GM19463 (cell line): Measurements from ENCODE around the gene ATG4C.
"Not testable (repeated sequence)": the region's sequence is repeated elsewhere in the genome, so short reads cannot be mapped to it uniquely, and the experiment has no call there.

Experiments used
- ATAC-seq: cut with Tn5 transposase; IDR thresholded peaks from one replicate; pipeline ENCODE4 v1.9.1; 2021; ENCODE audit warnings: mild to moderate bottlenecking, moderate library complexity; ENCODE audit not compliant: unreplicated experiment

Gene ATG4C

DNA sequence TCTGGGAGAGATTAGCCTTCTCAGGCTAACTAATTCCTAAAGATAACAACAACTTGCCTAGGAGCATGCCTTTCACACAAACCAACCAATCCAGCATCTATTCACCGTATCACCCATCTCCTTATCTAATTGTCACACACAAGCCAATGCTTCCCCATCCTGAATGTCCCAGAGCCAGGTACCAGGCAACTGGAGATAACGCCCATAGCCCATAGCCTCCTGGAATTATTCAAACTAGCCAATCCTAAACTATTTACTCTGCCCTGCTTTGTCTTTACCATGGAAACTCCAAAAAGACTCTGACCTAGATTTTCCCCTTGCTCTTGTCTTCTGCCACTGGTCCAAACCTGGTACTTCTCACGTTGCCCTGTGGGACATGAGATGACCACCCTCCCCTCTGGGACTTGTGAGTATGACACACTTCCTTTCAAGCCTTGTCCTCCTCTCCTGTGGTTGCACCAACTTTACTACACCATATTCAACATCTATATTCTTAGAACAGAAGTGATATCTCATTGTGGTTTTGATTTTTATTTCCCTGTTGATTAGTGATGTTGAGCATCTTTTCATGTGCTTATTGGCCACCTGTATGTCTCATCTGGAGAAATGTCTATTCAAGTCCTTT is 8.8 kb upstream of the ATG4C start:
- ATAC-seq = no peak

DNA sequence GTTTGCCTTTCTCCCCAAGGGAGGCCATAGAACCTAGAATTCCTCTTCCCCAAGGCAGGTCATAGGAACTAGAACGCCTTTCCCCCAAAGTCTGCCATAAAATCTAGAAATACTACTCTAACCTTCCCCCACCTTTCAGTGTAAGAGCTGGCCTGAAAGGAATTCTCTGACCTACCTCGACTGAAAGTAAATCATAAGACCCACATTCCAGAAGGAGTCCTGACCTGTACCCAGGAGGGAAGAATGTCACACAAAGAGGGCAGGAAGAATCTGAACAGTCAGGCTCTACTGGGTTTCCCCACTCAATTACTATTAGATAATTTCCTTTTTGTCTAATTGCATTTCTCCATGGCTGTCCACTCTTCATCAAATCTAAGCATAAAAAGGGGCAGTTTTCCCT is 5.7 kb upstream of the ATG4C start:
- ATAC-seq = no peak

DNA sequence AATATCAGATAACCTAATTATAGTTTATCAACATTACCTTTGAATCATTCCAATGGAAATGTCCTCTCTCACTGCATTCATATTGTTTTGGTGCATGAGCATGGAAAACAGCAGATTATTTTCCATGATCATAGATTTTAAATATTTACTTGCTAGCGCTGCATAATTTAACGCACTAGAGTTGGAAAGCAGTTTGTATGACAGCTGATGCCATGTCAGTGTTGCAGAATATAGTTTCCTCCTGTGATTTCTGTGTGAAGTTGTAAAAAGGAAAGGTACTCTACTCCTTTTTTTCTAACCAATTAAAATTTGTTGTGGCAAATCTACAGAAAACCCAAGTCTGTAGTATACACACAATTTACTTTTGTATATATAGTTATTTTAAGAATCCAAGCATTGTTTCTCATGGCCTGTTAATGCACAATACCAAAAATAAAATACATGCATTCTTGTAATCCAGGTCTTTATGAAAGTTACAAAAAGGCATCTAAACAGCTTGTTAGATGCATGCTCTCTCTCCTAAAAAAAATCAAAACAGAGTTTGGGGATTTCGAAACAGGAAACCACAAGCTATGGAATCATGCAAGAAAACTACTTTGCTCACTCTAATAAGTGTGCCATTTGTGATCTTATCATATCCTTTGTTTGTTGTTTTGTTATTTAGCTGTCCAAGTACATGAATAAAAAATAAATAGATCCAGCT is 1.9 kb upstream of the ATG4C start:
- ATAC-seq = no peak

DNA sequence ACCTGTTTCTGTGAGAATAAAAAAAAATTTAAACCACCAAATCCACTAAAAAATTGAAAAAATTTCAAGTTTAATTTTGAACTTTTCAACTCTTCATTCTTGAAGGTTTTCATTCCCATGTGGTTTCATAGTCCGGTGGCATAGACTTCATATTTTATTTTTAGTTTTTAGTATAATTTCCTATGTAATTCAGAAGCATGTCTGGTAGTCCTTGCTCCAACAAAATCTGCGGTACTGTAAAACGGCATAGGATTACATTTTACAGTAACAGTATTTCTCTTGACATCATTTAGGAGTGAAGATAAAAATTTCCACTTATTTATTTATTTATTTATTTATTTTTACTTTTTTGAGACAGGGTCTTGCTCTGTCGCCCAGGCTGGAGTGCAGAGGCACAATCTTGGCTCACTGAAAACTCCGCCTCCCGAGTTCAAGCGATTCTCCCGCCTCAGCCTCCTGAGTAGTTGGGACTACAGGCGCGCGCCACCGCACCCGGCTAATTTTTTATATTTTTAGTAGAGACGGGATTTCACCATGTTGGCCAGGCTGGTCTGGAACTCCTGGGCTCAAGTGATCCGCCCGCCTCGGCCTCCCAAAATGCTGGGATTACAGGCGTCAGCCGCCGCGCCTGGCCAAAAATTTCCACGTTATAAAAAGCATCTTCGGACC is 1.3 kb upstream of the ATG4C start:
- ATAC-seq = not testable (repeated sequence)

DNA sequence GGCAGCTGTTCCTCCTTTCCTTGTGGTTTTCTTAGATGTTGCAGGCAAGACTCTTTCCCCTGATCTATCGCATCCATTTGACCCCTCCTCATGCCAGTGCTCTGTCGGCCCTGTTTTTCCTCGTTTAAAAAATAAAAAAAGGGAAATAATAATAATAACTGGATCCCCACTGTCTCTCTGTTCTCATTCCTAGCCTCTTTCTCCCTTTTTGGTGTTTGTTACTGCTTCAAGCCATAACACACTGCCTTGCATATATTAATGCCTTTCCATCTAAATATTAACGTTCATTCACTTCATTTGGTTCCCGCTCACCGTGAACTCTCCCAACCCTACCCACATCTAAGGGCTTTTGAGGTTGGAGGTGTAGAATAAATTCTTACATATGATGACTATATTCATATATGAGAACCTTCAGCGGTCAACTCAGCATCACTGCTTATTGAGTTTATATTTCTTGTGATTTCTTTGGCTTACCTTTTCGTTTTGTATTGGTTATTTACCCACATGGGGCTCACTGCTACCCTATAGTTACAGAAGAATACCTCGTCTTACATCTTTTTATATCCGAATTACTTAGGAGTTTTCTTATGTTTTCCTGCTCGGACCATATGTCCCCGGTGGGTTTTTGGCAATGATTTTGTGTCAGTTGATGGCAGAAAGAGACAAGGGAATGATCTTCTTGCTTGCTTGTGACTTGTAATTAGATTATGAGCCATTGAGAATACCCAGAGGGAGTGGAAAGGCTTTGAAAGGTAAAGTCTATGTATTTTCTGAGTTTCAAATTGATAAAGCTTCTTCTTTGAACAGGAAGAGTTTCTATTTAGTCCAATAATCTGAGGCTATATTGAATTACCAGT is 805 bp downstream of the ATG4C start:
- peak; percentile 5 for ATAC-seq

DNA sequence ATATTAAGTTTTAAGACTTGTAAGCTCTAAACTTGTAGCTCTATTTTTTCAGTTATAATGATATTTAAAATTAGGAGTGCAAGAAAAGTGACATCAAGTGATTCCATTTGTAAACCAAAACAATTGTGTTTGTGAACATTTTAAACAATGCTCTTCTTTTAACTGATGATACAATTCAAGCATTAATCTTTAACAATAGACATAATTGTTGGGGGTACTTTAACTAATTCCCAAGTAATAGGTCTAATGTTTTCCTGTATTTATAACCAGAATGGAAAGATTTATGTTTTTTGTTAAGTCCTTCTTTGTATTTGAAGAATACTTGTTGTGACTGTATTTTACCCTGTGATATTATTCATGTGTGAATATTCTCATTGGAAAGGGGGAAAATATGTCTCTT is 6.8 kb downstream of the ATG4C start:
- no peak for ATAC-seq

DNA sequence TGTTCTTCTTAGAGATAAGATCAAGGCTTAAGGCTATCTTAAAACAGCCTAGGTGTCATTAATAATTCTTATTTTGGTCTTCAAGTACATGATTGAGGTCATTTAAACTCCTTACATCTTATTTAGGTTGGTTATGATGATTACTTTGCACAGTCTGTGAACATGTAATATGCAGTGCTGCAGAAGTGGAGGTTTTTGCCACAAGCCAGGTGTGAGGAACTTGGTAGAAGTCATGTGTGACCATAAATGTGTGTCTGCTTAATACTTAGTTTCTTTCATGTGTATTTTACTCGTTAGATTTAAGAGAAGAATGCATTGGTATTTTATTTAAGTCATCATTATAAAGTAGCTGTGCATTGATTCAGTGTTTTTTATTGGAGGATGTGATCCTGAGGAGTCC is 10.1 kb downstream of the ATG4C start:
- ATAC-seq = no peak

DNA sequence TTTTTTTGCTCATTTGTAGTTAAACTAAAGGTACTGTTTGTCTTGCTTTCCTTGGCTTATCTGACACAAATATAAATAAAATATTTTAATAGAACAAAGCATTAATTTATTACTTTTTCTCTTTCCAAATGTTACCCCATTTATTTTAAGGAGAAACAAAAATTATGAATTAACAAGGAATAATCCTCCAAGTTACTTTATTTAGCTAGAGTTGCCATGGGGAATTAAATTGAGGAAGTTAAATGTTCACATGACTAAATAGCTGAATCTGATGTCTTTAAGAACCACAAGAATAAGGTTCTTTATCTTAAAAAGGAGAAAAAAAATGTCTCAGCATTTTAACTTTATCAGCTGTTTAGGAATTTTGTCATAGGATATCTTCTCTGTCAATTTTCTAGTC is 12.3 kb downstream of the ATG4C start:
- no peak for ATAC-seq

DNA sequence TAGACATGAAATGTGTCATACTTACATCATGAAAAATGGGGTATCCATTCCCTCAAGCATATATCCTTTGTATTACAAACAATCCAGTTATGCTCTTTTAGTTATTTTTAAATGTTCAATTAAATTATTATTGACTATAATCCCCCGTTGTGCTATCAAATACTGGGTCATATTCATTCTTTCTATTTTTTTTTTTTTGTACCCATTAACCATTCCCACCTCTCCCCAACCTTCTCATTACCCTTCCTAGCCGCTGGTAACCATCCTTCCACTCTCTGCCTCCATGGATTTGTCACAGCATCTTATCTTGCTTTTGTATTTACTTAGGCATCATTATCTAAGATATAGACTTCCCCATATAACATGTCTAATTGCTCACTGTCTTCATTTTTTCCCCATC is 15.8 kb downstream of the ATG4C start:
- ATAC-seq = no peak

DNA sequence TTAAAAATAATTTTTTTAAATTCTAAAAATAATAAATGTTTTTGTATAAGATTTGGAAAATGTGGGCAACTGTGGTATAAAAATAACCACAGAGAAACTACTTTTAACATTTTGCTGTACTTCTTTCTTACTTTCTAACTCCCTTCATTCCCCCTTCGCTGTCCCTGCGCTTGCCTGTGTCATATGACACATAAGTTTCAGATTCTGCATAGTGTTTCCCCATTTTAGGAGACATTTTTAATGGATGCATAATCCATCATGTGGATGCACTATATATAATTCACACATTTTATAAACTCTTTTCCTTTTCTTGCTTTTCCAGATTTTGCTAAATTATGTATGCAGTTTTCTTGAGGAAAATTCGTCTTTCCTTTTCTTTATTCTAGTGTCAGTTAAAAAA is 16.3 kb downstream of the ATG4C start:
- peak; percentile 34 for ATAC-seq

DNA sequence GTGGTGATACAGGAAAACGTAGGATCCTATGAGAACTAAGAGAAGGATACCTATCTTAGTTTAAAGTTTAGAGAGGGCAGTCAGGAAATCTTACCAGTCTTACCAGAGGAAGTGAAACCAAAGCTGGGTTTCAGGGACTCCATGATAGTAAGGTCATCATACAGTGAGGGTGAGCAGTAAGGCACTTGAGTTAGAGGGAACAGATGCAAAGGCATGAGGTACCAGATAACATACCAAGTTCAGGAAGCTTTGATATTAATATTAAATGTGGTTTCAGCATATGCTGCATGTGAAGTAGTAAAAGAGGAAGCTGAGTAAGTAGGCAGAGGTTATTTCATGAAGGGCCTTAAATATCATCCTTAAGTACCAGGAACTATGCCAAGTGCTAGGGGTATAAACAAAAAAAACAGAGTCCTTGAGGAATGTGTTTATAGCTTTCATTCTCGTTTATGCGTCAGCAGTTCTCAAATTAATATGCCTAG is 16.9 kb downstream of the ATG4C start:
- ATAC-seq = peak; percentile 98

DNA sequence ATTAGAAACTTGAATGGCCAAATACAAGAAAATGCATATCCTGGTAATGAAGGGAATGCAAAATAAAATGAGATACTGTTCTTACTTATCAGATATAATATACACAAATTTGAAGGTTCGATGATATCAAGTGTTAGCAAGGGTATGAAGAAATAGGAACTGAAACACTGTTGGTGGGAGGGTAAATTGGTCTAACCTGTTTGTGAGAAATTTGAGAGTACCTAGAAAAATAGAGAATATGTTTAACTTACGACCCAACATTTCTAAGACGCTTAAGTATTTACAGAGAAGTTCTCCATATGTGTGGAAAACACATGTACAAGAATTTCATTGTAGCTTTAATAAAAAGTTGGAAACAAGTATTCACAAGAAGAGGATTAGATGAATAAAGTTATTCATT is 25.9 kb downstream of the ATG4C start:
- ATAC-seq = peak; percentile 37

DNA sequence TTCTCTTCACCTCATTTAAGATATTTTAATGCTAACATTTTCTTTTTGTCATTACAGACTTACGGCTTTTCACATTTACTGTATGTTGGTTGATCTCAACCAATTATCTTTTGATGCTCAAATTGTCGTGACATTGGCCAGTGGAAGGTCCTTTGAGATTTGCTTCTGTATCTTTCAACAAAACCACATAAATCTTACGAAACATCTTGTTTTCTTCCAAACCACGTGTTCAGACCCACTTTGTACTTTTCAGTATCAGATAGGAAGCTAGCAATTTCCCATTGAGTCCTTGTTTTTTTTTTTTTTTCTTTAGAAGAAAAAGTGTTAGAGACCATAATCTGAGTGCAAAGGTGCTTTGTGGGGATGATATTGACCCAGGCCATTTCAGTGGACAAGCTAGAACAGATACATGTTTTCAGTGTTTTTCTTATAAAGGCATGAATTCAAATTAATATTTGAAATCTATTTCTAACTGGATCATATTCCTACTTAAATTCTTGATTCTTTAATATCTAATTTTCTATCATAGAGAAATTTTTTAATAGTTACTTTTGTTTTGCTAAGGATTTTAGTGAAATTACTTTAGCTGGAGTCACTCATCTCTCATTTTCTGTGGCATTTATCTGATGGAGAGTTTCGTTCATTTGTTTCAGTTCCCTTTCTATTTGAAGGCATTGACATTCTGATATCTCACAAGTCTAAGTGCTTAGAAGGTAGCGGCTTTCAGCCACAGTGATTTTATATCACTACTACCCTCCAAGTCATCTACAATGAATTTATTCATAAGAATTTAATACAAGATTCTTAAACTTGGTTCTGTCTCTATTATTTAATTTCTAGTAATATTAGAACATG is 26.7 kb downstream of the ATG4C start:
- peak; percentile 84 for ATAC-seq

DNA sequence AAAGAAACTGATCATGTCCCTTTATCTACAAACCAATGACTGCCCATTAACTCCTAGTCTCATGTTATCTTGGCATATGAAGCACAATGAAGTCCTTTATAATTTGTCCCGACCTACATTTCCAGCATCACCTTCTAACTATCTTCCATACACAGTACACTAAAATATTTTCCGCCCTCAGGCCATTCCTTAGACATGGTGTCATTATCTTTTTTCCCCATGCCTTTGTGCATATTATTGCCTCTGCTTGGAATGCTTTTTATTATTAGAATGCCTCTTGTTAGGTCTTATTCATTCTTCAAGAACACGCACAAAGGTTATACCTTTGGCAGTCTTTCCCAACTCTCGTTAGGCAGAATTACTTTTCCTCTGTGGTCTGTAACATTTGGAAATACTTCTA is 39.6 kb downstream of the ATG4C start:
- no peak for ATAC-seq

DNA sequence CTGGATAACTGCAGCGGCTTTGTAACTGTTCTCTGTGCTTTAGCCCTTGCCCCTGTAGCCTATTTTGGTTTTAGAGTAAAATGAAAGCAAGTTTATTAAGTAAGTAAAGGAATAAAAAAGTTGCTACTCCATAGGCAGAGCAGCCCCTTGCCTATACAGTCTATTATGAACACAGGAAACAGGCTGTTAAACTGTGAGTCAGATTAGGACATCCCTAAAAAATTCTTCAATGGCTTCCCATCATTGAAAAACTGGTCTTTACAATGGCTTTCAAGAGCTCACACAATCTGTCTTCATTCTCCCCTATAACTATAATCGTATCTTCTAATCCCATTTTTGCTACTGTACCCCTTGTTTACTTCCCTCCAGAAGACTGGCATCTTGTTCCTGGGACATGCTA is 43.0 kb downstream of the ATG4C start:
- ATAC-seq = no peak

DNA sequence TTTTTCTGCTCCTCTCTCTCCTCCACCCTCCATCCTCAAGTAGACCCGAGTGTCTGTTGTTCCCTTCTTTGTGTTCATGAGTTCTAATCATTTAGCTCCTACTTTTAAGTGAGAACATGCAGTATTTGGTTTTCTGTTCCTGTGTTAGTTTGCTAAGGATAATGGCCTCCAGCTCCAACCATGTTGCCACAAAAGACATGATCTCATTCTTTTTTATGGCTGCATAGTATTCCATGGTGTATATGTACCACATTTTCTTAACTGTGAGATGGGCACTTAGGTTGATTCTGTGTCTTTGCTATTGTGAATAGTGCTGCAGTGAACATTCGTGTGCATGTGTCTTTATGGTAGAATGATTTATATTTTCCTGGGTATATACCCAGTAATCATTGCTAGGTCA is 43.9 kb downstream of the ATG4C start:
- ATAC-seq = not testable (repeated sequence)

DNA sequence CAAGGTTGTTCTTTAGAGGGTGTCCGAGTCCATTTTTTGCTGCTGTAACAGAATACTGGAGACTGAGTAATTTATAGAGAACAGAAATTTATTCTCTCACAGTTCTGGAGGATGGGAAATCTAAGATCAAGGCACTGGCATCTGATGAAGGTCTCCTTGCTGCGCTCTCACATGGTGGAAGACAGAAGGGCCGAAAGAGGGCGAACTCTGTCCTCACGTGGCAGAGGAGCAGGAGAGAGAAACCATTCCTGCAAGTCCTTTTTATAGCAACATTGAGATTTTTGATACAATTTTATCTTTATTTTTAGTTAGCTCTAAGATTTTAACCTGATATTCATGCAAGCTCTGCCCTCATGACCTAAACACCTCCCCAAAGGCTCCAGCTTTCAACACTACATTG is 48.3 kb downstream of the ATG4C start:
- ATAC-seq = no peak

DNA sequence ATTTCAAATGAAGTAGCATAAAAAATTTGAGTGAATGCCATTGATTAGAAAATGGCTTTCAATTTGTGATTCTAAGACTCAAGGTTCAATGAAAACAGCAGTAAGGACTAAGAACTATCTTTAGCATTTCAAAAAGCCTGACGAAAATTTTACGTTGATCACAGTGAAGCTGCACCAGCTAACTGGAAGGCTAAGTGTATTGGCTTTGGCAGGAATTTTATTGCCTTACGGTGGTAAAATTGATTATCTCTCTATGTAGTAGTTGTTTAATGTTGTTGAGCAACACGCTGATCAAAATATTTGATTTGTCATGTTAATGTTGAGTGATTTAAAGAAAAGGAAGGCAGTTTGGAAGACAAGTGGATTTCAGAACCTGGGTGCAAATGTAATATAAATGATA is 49.6 kb downstream of the ATG4C start:
- ATAC-seq = no peak

DNA sequence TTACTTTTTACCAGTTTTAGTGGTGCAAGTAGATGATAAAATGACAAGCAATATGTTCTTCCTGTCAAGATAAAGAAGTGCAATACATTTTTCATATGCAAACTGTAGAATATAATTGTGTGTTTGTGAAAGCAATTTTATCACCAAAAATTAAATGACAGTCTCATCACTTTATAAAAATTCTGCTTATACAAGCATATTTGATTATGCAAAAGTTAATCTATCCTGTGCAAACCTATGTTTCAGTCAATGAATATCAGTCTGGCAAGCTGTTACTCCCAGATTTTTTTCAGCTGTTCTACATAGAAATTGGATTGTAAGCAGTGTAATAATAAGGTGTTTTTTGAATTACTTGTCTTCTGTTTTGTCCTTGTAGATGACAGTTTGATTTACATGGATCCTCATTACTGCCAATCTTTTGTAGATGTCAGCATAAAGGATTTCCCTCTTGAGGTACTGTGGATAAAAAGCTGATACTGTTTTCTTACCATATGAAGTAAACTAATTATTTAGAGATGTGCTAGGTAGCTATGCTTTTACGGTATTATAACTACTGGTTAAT is 50.5 kb downstream of the ATG4C start:
- ATAC-seq = no peak
